K562 (cell line): ENCODE results near the gene TM2D3. TPM values are rescaled to one million over a fixed set of nuclear protein-coding genes. Genes with fewer than 3 reads are reported as not detected.
A peak's percentile ranks its signal among the peaks of the same experiment; 100 is the strongest.

Experiments used
- C11orf30 ChIP-seq: fragments of 450-650 bp; IDR thresholded peaks from 2 replicates; pipeline ENCODE4 v1.6.1; 2016; ENCODE audit warnings: low read depth, mild to moderate bottlenecking
- CHD4 ChIP-seq: fragments of 200-600 bp; sonication (generic); IDR thresholded peaks from 3 replicates; pipeline ENCODE4 v1.6.1; 2012; ENCODE audit warnings: low read depth, mild to moderate bottlenecking, mixed read lengths, low read length, inconsistent platforms; ENCODE audit not compliant: insufficient read depth, insufficient replicate concordance, poor library complexity, severe bottlenecking
- ESRRA ChIP-seq: fragments of 450-650 bp; IDR thresholded peaks from 2 replicates; pipeline ENCODE4 v1.6.1; 2014; ENCODE audit warnings: low read depth, mild to moderate bottlenecking, moderate library complexity, borderline replicate concordance
- KLF16 ChIP-seq: IDR thresholded peaks from 2 replicates; pipeline ENCODE4 v1.6.1; 2016; ENCODE audit warnings: antibody characterized with exemption
- KLF6 ChIP-seq: fragments of 250-450 bp; sonication (Bioruptor Pico); IDR thresholded peaks from 2 replicates; pipeline ENCODE4 v1.4.0; 2020; ENCODE audit warnings: mild to moderate bottlenecking, moderate library complexity, borderline replicate concordance
- MEF2D ChIP-seq: conservative IDR thresholded peaks from 2 replicates; pipeline ENCODE4 v1.6.1; 2016; ENCODE audit warnings: low read depth, missing genetic modification characterization, missing compliant biosample characterization
- MITF ChIP-seq: IDR thresholded peaks from 2 replicates; pipeline ENCODE4 v1.6.1; 2014; ENCODE audit warnings: antibody characterized with exemption
- MLX ChIP-seq, 2 experiments: fragments of 450-650 bp in 1 of 2; sonication (generic) in 1 of 2; formaldehyde crosslinking; conservative IDR thresholded peaks; 2 replicates each; pipeline versions ENCODE4 v1.4.0 to v1.8.1; 2020 to 2022; ENCODE audit warnings: mild to moderate bottlenecking in 1 of 2, missing genetic modification reagents in 1 of 2
- PPARD ChIP-seq: fragments of 250-450 bp; sonication (Bioruptor Pico); IDR thresholded peaks from 2 replicates; pipeline ENCODE4 v1.8.0; 2022; ENCODE audit warnings: inconsistent platforms, mild to moderate bottlenecking, moderate library complexity
- PRMT5 ChIP-seq: sonication (generic); formaldehyde crosslinking; IDR thresholded peaks from 2 replicates; pipeline ENCODE4 v1.5.0; 2020; ENCODE audit warnings: missing genetic modification reagents
- SMARCA4 ChIP-seq: fragments of 450-650 bp; IDR thresholded peaks from 2 replicates; pipeline ENCODE4 v1.6.1; 2016
- SMARCA5 ChIP-seq: fragments of 450-650 bp; IDR thresholded peaks from 2 replicates; pipeline ENCODE4 v1.6.1; 2016
- SNRNP70 ChIP-seq: fragments of 200-400 bp; formaldehyde crosslinking; optimal IDR thresholded peaks from 2 replicates; pipeline ENCODE3; 2017; ENCODE audit warnings: low read depth, low read length
- SRF ChIP-seq, 2 experiments: fragments of 250-450, 450-650 bp in 1 of 2; sonication (Bioruptor Pico) in 1 of 2; sonication (generic) in 1 of 2; formaldehyde crosslinking; IDR thresholded peaks; 2 replicates each; pipeline versions ENCODE4 v1.5.0 to v1.5.1; 2020 to 2022; ENCODE audit warnings: mild to moderate bottlenecking in 1 of 2, missing genetic modification reagents in 1 of 2
- ZBTB8A ChIP-seq: fragments of 450-650 bp; IDR thresholded peaks from 2 replicates; pipeline ENCODE4 v1.6.1; 2018; ENCODE audit warnings: mild to moderate bottlenecking, moderate library complexity; ENCODE audit not compliant: partially characterized antibody
- ZMIZ1 ChIP-seq, 2 experiments: fragments of 150-350 bp in 1 of 2; IDR thresholded peaks; 2 replicates each; pipeline ENCODE4 v1.6.1; 2012 to 2016; ENCODE audit warnings: low read depth in 2 of 2, low read length in 2 of 2, mild to moderate bottlenecking in 1 of 2, moderate library complexity in 1 of 2
- polyA plus RNA-seq, 8 experiments: library from polyadenylated mRNA; depleted of rRNA in 4 of 8; stranded (reverse) in 5 of 8; unstranded in 3 of 8; fragments of >200 nt; fragmentation: Nextera tagmentation in 2 of 8; fragmentation: Illumina TruSeq in 1 of 8; extraction: Ambion mirVana in 2 of 8; extraction: Trizol in 1 of 8; gene quantifications; 2 replicates each; pipeline versions ENCODE4 v1.2.1 to v1.2.3, GENCODE V29; 2011 to 2014; ENCODE audit warnings: inconsistent platforms in 1 of 8, missing spikeins in 1 of 8
- total RNA-seq, 7 experiments: library from RNA; depleted of rRNA in 6 of 7; stranded (reverse); fragments of >200 nt in 6 of 7; fragmentation: Illumina TruSeq in 2 of 7; extraction: Trizol in 2 of 7; gene quantifications; 2 replicates each; pipeline versions ENCODE4 v1.2.1 to v1.2.3, GENCODE V29; 2011 to 2021; ENCODE audit warnings: low replicate concordance in 1 of 7
- TF ChIP-seq, protein P1 (sequence below): fragments of 150-350 bp; IDR thresholded peaks from 2 replicates; pipeline ENCODE4 v1.6.1; 2014; ENCODE audit warnings: low read depth, mild to moderate bottlenecking, low read length, borderline replicate concordance
- TF ChIP-seq, protein P2 (sequence below): sonication (generic); formaldehyde crosslinking; IDR thresholded peaks from 2 replicates; pipeline ENCODE4 v1.8.0; 2022; ENCODE audit warnings: mild to moderate bottlenecking, missing genetic modification reagents

Gene TM2D3
- total and polyA plus RNA-seq, 9 of the 15 experiments (the other 6 are each of a cell fraction or from before 2014, with no cell fraction given), result 16.5 to 67.9 (median 31.3) TPM

DNA sequence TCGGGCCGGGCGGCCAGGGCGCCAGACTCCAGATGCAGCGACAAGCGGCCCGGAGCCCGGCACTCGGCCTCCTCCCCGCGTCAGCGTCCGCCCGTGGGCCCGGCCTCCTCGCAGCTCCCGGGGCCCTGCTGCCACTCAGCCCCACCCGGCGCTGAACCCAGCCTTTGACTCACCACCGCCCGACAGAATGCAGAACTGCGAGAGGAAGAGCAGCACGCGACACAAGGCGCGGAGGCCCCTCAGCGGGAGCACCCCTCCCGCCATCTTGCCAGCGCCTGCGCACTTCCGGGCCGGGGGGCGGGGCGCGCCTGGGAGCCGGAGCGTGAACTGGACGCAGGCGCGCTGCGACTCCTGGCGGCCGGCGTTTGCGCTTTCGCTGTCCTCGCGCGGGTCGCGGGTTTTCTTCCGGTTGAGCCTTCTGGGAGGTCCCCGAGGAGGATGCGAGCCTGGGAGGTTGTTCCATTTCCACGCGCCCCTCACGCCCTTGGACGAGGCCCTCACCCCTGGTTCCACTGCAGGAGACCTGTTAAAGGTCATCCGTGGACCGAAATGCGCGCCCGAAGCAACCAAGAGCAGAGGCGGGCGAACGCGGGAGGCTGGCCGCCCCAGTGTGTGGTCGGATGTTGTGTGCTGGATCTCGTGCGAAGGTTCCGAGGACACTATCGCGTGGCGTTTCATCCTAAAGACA is at the start of gene TM2D3 (continued):
- 0 out of 2 replicates have a peak, but pooled peaks have one; percentile 30 for TF ChIP-seq MITF
- TF ChIP-seq C11orf30, result peak; percentile 83
- TF ChIP-seq PRMT5 (CRISPR knock-in tag), result no peak
- TF ChIP-seq KLF16, result no peak
- no peak for TF ChIP-seq SMARCA5
- no peak for TF ChIP-seq SNRNP70
- TF ChIP-seq ZMIZ1 (IDR thresholded peaks at IDR 0.05; ENCODE audit: low read depth in 2 of 2, low read length in 2 of 2), result peak in 1 of 2 experiments; percentile 73; a peak in 2 of 4 replicates
- TF ChIP-seq, protein P1, sequence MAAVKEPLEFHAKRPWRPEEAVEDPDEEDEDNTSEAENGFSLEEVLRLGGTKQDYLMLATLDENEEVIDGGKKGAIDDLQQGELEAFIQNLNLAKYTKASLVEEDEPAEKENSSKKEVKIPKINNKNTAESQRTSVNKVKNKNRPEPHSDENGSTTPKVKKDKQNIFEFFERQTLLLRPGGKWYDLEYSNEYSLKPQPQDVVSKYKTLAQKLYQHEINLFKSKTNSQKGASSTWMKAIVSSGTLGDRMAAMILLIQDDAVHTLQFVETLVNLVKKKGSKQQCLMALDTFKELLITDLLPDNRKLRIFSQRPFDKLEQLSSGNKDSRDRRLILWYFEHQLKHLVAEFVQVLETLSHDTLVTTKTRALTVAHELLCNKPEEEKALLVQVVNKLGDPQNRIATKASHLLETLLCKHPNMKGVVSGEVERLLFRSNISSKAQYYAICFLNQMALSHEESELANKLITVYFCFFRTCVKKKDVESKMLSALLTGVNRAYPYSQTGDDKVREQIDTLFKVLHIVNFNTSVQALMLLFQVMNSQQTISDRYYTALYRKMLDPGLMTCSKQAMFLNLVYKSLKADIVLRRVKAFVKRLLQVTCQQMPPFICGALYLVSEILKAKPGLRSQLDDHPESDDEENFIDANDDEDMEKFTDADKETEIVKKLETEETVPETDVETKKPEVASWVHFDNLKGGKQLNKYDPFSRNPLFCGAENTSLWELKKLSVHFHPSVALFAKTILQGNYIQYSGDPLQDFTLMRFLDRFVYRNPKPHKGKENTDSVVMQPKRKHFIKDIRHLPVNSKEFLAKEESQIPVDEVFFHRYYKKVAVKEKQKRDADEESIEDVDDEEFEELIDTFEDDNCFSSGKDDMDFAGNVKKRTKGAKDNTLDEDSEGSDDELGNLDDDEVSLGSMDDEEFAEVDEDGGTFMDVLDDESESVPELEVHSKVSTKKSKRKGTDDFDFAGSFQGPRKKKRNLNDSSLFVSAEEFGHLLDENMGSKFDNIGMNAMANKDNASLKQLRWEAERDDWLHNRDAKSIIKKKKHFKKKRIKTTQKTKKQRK, result no peak
- peak in 1 of 2 experiments; percentile 63; a peak in 2 of 4 replicates for TF ChIP-seq SRF (CRISPR knock-in tag; IDR thresholded peaks at IDR 0.05)
- no peak for TF ChIP-seq SMARCA4
- no peak for TF ChIP-seq CHD4
- peak; percentile 82 for TF ChIP-seq ESRRA
- TF ChIP-seq MLX (CRISPR knock-in tag; conservative IDR thresholded peaks at IDR 0.05), result no peak
- no peak for TF ChIP-seq ZBTB8A
- peak; percentile 38; the same call in 1 of the 2 replicates for TF ChIP-seq KLF6 (CRISPR knock-in tag)
- no peak for TF ChIP-seq MEF2D
- no peak for TF ChIP-seq PPARD
- TF ChIP-seq, protein P2, sequence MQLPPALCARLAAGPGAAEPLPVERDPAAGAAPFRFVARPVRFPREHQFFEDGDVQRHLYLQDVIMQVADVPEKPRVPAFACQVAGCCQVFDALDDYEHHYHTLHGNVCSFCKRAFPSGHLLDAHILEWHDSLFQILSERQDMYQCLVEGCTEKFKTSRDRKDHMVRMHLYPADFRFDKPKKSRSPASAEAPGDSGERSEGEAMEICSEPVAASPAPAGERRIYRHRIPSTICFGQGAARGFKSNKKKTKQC, result peak; percentile 32; the same call in 1 of the 2 replicates
